ENCODE results near the gene IFI16. TPM values are rescaled to one million over a fixed set of nuclear protein-coding genes. Genes with fewer than 3 reads are reported as not detected.

IFI16 gene
- 22.2 and 25.1 TPM in 2 replicates for total RNA-seq
- polyA plus RNA-seq: 31.8 and 35.6 TPM in 2 replicates

DNA sequence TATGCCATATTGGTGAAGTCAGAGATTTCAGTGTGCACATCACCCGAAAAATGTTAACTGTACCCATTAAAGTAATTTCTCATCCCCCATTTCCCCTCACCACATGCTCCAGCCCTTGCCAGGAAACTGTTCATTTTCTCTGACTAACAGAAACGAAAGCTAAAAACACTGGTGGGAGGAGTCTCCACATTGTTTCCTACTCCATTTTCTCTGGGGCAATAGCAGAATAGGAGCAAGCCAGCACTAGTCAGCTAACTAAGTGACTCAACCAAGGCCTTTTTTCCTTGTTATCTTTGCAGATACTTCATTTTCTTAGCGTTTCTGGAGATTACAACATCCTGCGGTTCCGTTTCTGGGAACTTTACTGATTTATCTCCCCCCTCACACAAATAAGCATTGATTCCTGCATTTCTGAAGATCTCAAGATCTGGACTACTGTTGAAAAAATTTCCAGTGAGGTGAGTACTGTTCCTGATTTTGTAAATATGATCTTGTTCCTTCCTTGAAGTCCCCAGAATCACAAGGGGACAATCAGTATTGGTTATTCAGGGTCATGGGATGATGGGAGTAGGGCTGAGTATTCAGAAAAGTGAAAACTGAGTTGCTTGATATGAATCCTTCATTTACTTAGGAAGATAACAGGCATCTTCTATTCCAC, at the start of gene IFI16:
TSS of gene IFI16 (plus strand) at position 204 of the 658 bp plus-strand sequence. CDS start 4,774 bp downstream, outside the sequence.
- peak within 1 kb of the TSS; percentile 95 for H3K27ac ChIP-seq
- peak within 1 kb of the TSS; percentile 32 for H3K4me3 ChIP-seq
- no peaks in the 10 kb centered on the region for H3K36me3 ChIP-seq (replicated peaks; ENCODE audit: insufficient read depth, low read depth)
- no peaks in the 10 kb centered on the region for H4K20me1 ChIP-seq (ENCODE audit: insufficient read depth, poor library complexity, severe bottlenecking)
- H3K9me2 ChIP-seq (replicated peaks; ENCODE audit: insufficient read depth): no peaks in the 10 kb centered on the region
- peak within 1 kb of the TSS; percentile 73 for H3K4me2 ChIP-seq
- no peaks in the 10 kb centered on the region for H3K9me3 ChIP-seq (ENCODE audit: low read depth)
- TF ChIP-seq EZH2 (IDR thresholded peaks at IDR 0.05; ENCODE audit: borderline replicate concordance): no peak
- TF ChIP-seq EZH2phosphoT487 (IDR thresholded peaks at IDR 0.05; ENCODE audit: low read depth, severe bottlenecking, unreplicated experiment): no peak
- TF ChIP-seq CTCF (IDR thresholded peaks at IDR 0.05; ENCODE audit: poor library complexity): no peak
- no peaks in the 10 kb centered on the region for H3K27me3 ChIP-seq
- peak; percentile 83 for DNase-seq (ENCODE audit: low spot score)
- 15% methylated on average over 5 of the region's 5 CpGs for WGBS (ENCODE audit: low lambda C conversion rate, missing lambda C conversion rate)
- peak within 1 kb of the TSS; percentile 53 for H2AFZ ChIP-seq
- peaks cover 45% of the 10 kb centered on the region for H3K79me2 ChIP-seq
- peaks cover 44% of the 10 kb centered on the region for H3K4me1 ChIP-seq (ENCODE audit: insufficient read depth)

- Histone ChIP-seq H3K9me3 (ENCODE audit: low read depth) (no peaks in the 10 kb centered on the region), H3K79me2 (no peaks in the 10 kb centered on the region), H3K4me1 (ENCODE audit: insufficient read depth) (no peaks in the 10 kb centered on the region), H3K9me2 (replicated peaks; ENCODE audit: insufficient read depth) (no peaks in the 10 kb centered on the region), H3K4me2 (no peak overlapping the region), H4K20me1 (ENCODE audit: insufficient read depth, poor library complexity, severe bottlenecking) (no peaks in the 10 kb centered on the region), H2AFZ (no peak overlapping the region), H3K4me3 (no peak overlapping the region), H3K36me3 (replicated peaks; ENCODE audit: insufficient read depth, low read depth) (no peaks in the 10 kb centered on the region), H3K27me3 (no peaks in the 10 kb centered on the region), H3K27ac (no peak overlapping the region)
- TF ChIP-seq EZH2phosphoT487 (IDR thresholded peaks at IDR 0.05; ENCODE audit: low read depth, severe bottlenecking, unreplicated experiment) (no peak), CTCF (IDR thresholded peaks at IDR 0.05; ENCODE audit: poor library complexity) (no peak), EZH2 (IDR thresholded peaks at IDR 0.05; ENCODE audit: borderline replicate concordance) (no peak)
- no peak for DNase-seq (ENCODE audit: low spot score)
- 90% methylated on average over 1 of the region's 1 CpG for WGBS (ENCODE audit: low lambda C conversion rate, missing lambda C conversion rate)
Observed at GRCh38 chr1:158961178-158961577, 48.5 kb upstream of the IFI16 start.

DNA sequence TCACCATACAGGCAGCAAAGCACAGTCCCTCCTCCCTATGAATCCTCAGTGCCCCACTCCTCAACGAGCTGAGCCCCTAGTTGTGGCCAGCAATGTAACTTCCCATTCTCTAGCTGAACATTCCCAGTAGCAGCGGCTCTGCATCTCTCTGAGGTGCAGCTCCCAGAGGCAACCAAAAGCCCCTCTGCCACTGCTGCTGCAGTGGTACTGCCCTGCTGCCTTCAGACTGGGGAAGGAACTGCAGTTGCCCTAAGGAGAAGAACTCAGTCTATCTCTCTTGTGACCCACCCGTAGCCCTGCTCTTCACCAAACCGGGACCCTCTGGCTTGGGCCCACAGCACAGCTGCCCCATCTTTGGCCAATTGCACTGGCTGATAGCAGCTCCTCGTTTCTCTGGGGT, 46.7 kb upstream of the IFI16 start:
- Histone ChIP-seq H4K20me1 (ENCODE audit: insufficient read depth, poor library complexity, severe bottlenecking) (no peaks in the 10 kb centered on the region), H3K9me2 (replicated peaks; ENCODE audit: insufficient read depth) (no peaks in the 10 kb centered on the region), H3K4me3 (no peak overlapping the region), H3K4me1 (ENCODE audit: insufficient read depth) (no peaks in the 10 kb centered on the region), H2AFZ (no peak overlapping the region), H3K79me2 (no peaks in the 10 kb centered on the region), H3K27ac (no peak overlapping the region), H3K36me3 (replicated peaks; ENCODE audit: insufficient read depth, low read depth) (no peaks in the 10 kb centered on the region), H3K9me3 (ENCODE audit: low read depth) (no peaks in the 10 kb centered on the region), H3K27me3 (no peaks in the 10 kb centered on the region), H3K4me2 (no peak overlapping the region)
- no peak for DNase-seq (ENCODE audit: low spot score)
- 69% methylated on average over 5 of the region's 5 CpGs for WGBS (ENCODE audit: low lambda C conversion rate, missing lambda C conversion rate)
- no peak for TF ChIP-seq EZH2 (IDR thresholded peaks at IDR 0.05; ENCODE audit: borderline replicate concordance)
- TF ChIP-seq EZH2phosphoT487 (IDR thresholded peaks at IDR 0.05; ENCODE audit: low read depth, severe bottlenecking, unreplicated experiment): no peak
- no peak for TF ChIP-seq CTCF (IDR thresholded peaks at IDR 0.05; ENCODE audit: poor library complexity)
